Osteocyte (in vitro differentiated cells): ENCODE measurements around the gene MARCO. TPM values are rescaled to one million over a fixed set of nuclear protein-coding genes. Genes with fewer than 3 reads are reported as not detected.
"Not testable (repeated sequence)": the region's sequence is repeated elsewhere in the genome, so short reads cannot be mapped to it uniquely, and the experiment has no call there.

Source experiments
- DNase-seq: peaks from one replicate; pipeline ENCODE4 v3.0.0; 2021; ENCODE audit warnings: mixed read lengths; ENCODE audit not compliant: unreplicated experiment; ENCODE audit errors: extremely low spot score
- H3K27ac Mint-ChIP-seq: one replicate; pipeline ENCODE4 v1.8.0; 2021; ENCODE audit warnings: mild to moderate bottlenecking, mixed read lengths; ENCODE audit not compliant: unreplicated experiment
- H3K27me3 Mint-ChIP-seq: one replicate; pipeline ENCODE4 v1.8.0; 2021; ENCODE audit warnings: mixed read lengths; ENCODE audit not compliant: unreplicated experiment
- H3K36me3 Mint-ChIP-seq: one replicate; pipeline ENCODE4 v1.8.0; 2021; ENCODE audit warnings: mixed read lengths; ENCODE audit not compliant: unreplicated experiment
- H3K4me1 Mint-ChIP-seq: one replicate; pipeline ENCODE4 v1.8.0; 2021; ENCODE audit warnings: mixed read lengths; ENCODE audit not compliant: unreplicated experiment
- H3K4me3 Mint-ChIP-seq: one replicate; pipeline ENCODE4 v1.8.0; 2021; ENCODE audit warnings: mild to moderate bottlenecking, moderate library complexity, mixed read lengths; ENCODE audit not compliant: unreplicated experiment
- H3K9me3 Mint-ChIP-seq: one replicate; pipeline ENCODE4 v1.8.0; 2021; ENCODE audit warnings: mixed read lengths; ENCODE audit not compliant: unreplicated experiment
- total RNA-seq: library from RNA; stranded (reverse); gene quantifications from 2 replicates; pipeline ENCODE4 v1.2.1, GENCODE V29; 2021
- TF ChIP-seq, protein P1 (sequence below): fragments of 200-600 bp; sonication (generic); IDR thresholded peaks from 2 replicates; pipeline ENCODE4 v1.5.0; 2021; ENCODE audit warnings: antibody characterized with exemption, mild to moderate bottlenecking, moderate library complexity

MARCO gene
- total RNA-seq, 1 donor from 2014 or later = not detected

GRCh38 chr2:118945881-118946280, 3.9 kb downstream of the MARCO start:
- no peaks in the 10 kb centered on the region for H3K36me3 Mint-ChIP-seq
- no peak overlapping the region for H3K27ac Mint-ChIP-seq
- H3K27me3 Mint-ChIP-seq = no peaks in the 10 kb centered on the region
- no peaks in the 10 kb centered on the region for H3K4me1 Mint-ChIP-seq
- no peaks in the 10 kb centered on the region for H3K9me3 Mint-ChIP-seq
- H3K4me3 Mint-ChIP-seq = no peak overlapping the region
- no peak for DNase-seq
- TF ChIP-seq, protein P1, sequence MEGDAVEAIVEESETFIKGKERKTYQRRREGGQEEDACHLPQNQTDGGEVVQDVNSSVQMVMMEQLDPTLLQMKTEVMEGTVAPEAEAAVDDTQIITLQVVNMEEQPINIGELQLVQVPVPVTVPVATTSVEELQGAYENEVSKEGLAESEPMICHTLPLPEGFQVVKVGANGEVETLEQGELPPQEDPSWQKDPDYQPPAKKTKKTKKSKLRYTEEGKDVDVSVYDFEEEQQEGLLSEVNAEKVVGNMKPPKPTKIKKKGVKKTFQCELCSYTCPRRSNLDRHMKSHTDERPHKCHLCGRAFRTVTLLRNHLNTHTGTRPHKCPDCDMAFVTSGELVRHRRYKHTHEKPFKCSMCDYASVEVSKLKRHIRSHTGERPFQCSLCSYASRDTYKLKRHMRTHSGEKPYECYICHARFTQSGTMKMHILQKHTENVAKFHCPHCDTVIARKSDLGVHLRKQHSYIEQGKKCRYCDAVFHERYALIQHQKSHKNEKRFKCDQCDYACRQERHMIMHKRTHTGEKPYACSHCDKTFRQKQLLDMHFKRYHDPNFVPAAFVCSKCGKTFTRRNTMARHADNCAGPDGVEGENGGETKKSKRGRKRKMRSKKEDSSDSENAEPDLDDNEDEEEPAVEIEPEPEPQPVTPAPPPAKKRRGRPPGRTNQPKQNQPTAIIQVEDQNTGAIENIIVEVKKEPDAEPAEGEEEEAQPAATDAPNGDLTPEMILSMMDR = no peak

DNA sequence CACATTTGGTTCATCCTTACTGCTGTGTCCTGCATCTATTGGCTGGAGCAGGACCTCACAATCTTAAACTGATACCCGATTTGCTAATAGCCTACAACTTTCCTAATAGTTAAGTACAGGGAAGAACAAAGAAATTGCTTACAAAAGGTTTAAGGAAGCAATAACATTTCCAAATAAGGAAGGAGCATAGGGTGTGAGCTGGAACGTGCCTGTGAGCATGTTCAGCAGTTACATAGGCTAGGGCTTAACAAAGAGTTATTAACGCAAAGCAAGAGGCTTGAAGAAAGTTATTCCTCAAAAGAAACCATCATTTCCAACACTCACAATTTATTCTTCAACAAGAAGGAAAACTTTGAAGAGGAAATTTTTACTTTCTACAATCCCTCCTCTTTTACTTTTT, 6.3 kb downstream of the MARCO start:
- H3K36me3 Mint-ChIP-seq, H3K9me3 Mint-ChIP-seq, H3K4me3 Mint-ChIP-seq, H3K4me1 Mint-ChIP-seq, H3K27ac Mint-ChIP-seq, DNase-seq, H3K27me3 Mint-ChIP-seq: not testable (repeated sequence)

DNA sequence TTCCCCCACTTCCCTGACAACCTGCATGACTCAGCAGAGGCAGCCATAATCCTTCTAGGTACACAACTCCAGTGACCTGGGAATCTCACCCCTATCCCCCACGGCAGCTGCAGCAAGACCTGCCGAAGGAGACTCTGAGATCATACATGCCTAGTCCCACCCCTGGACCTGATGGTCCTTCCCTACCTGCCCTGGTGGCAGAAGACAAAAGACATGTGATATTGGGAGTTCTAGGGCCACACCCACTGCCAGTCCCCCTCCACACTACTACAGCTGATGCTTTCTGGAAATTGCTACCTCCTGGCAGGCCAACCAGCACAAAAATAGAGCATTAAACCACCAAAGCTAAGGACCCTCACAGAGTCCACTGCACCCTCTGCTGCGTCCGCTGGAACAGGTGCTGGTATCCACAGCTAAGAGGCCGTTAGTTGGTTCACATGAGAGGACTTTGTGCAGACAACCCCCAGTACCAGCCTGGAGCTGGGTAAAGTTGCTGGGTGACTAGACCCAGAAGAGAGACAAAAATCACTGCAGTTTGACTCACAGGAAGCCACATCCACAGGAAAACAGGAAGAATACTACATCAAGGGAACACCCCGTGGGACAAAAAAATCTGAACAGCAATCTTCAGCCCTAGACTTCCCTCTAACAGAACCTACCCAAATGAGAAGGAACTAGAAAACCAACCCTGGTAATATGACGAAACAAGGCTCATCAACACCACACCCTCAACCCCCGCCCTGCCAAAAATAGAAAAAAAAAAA, 12.5 kb downstream of the MARCO start:
- TF ChIP-seq, protein P1 = no peak
- Mint-ChIP-seq H3K4me1 (no peaks in the 10 kb centered on the region), H3K27me3 (no peaks in the 10 kb centered on the region), H3K27ac (no peak overlapping the region), H3K9me3 (peaks cover 5% of the 10 kb centered on the region), H3K4me3 (no peak overlapping the region), H3K36me3 (no peaks in the 10 kb centered on the region)
- DNase-seq = no peak

DNA sequence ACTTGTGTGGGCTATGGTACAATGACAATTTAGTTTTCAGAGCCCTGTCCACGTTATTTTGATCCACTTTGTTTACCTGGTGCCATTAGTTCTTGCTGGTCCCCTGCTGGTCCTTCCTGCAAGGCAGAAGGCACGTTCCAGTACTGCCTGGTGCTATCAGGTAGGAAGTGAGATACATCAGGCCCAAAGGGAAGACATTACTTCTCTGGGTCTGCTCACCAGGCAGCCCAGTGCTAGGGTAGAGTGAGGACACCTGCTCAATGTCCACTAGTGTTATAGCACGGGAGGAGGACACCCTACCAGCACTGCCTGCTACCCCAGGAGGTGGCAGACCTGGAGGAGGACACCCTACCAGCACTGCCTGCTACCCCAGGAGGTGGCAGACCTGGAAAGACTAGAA, 23.7 kb downstream of the MARCO start:
- no peak overlapping the region for H3K4me3 Mint-ChIP-seq

GRCh38 chr2:118967124-118967880, 25.3 kb downstream of the MARCO start:
- TF ChIP-seq, protein P1 = no peak
- no peak overlapping the region for H3K27ac Mint-ChIP-seq
- no peak overlapping the region for H3K4me3 Mint-ChIP-seq
- H3K9me3 Mint-ChIP-seq = no peaks in the 10 kb centered on the region
- H3K36me3 Mint-ChIP-seq = no peaks in the 10 kb centered on the region
- H3K4me1 Mint-ChIP-seq = no peaks in the 10 kb centered on the region
- DNase-seq = no peak
- no peaks in the 10 kb centered on the region for H3K27me3 Mint-ChIP-seq

More for the DNA sequence above, 23.7 kb downstream of the MARCO start:
- Mint-ChIP-seq H3K27me3 (no peaks in the 10 kb centered on the region), H3K4me1 (no peaks in the 10 kb centered on the region), H3K27ac (no peak overlapping the region), H3K9me3 (no peaks in the 10 kb centered on the region), H3K36me3 (no peaks in the 10 kb centered on the region)
- no peak for DNase-seq
- TF ChIP-seq, protein P1 = no peak
